ENCODE data around the gene MACROD2. TPM values are rescaled to one million over a fixed set of nuclear protein-coding genes. Genes with fewer than 3 reads are reported as not detected.

The MACROD2 gene
- total and polyA plus RNA-seq, 4 donors: 13.0 to 67.1 (median 20.7) TPM

GRCh38 chr20:14098261-14098660 is 102.9 kb downstream of the MACROD2 start:
- Histone ChIP-seq H3K9me3 (ENCODE audit: control insufficient read depth in 4 of 4, insufficient read depth in 3 of 4, low read length in 3 of 4) (no peaks in the 10 kb centered on the region), H3K27me3 (ENCODE audit: control insufficient read depth in 3 of 3, insufficient read depth in 3 of 3, low read length in 2 of 3) (no peaks in the 10 kb centered on the region), H3K9ac (ENCODE audit: insufficient read depth in 1 of 2, low read length in 2 of 2) (no peak overlapping the region), H3K4me3 (no peak overlapping the region), H3K4me1 (ENCODE audit: control insufficient read depth in 5 of 5, insufficient read depth in 5 of 5, low read length in 5 of 5) (no peaks in the 10 kb centered on the region), H3K36me3 (ENCODE audit: control insufficient read depth in 4 of 4, insufficient read depth in 4 of 4, low read length in 4 of 4) (no peaks in the 10 kb centered on the region), H3K27ac (ENCODE audit: low read depth in 1 of 2, low read length in 1 of 2) (no peak overlapping the region)
- no peak for TF ChIP-seq CTCF (IDR thresholded peaks at IDR 0.05; ENCODE audit: control extremely low read depth, extremely low read depth)
- ATAC-seq (ENCODE audit: insufficient read depth, low FRiP score) (no peak), DNase-seq (no peak)
- WGBS, 2 donors: 80 to 91% methylated on average over 1 of the region's 1 CpG

- no peaks in the 10 kb centered on the region for H3K27me3 ChIP-seq (ENCODE audit: control insufficient read depth in 3 of 3, insufficient read depth in 3 of 3, low read length in 2 of 3)
- no peak overlapping the region for H3K4me3 ChIP-seq
- WGBS, 2 donors: 79 to 82% methylated on average over 3 of the region's 3 CpGs
- no peak for DNase-seq
- H3K9me3 ChIP-seq (ENCODE audit: control insufficient read depth in 4 of 4, insufficient read depth in 3 of 4, low read length in 3 of 4): no peaks in the 10 kb centered on the region
- TF ChIP-seq CTCF (IDR thresholded peaks at IDR 0.05; ENCODE audit: control extremely low read depth, extremely low read depth): no peak
- H3K36me3 ChIP-seq (ENCODE audit: control insufficient read depth in 4 of 4, insufficient read depth in 4 of 4, low read length in 4 of 4): no peaks in the 10 kb centered on the region
- no peak overlapping the region for H3K27ac ChIP-seq (ENCODE audit: low read depth in 1 of 2, low read length in 1 of 2)
- H3K9ac ChIP-seq (ENCODE audit: insufficient read depth in 1 of 2, low read length in 2 of 2): no peak overlapping the region
- no peak for ATAC-seq (ENCODE audit: insufficient read depth, low FRiP score)
- H3K4me1 ChIP-seq (ENCODE audit: control insufficient read depth in 5 of 5, insufficient read depth in 5 of 5, low read length in 5 of 5): no peaks in the 10 kb centered on the region
Observed at GRCh38 chr20:14113416-14113815, 118.1 kb downstream of the MACROD2 start.

- H3K4me3 ChIP-seq: no peak overlapping the region
- H3K27ac ChIP-seq (ENCODE audit: low read depth in 1 of 2, low read length in 1 of 2): no peak overlapping the region
- H3K27me3 ChIP-seq (ENCODE audit: control insufficient read depth in 3 of 3, insufficient read depth in 3 of 3, low read length in 2 of 3): no peaks in the 10 kb centered on the region
- no peak for TF ChIP-seq CTCF (IDR thresholded peaks at IDR 0.05; ENCODE audit: control extremely low read depth, extremely low read depth)
- ATAC-seq (ENCODE audit: insufficient read depth, low FRiP score) (no peak), DNase-seq (no peak)
- no peak overlapping the region for H3K9ac ChIP-seq (ENCODE audit: insufficient read depth in 1 of 2, low read length in 2 of 2)
- H3K9me3 ChIP-seq (ENCODE audit: control insufficient read depth in 4 of 4, insufficient read depth in 3 of 4, low read length in 3 of 4): no peaks in the 10 kb centered on the region
- H3K36me3 ChIP-seq (ENCODE audit: control insufficient read depth in 4 of 4, insufficient read depth in 4 of 4, low read length in 4 of 4): no peaks in the 10 kb centered on the region
- H3K4me1 ChIP-seq (ENCODE audit: control insufficient read depth in 5 of 5, insufficient read depth in 5 of 5, low read length in 5 of 5): no peaks in the 10 kb centered on the region
- 69 to 76% methylated on average over 3 of the region's 3 CpGs for WGBS, 2 donors
Observed at GRCh38 chr20:14114065-14114704, 118.9 kb downstream of the MACROD2 start.

GRCh38 chr20:14116037-14116436 is 120.7 kb downstream of the MACROD2 start:
- WGBS, 2 donors: 88 to 90% methylated on average over 6 of the region's 6 CpGs

More at GRCh38 chr20:14116037-14116436, 120.7 kb downstream of the MACROD2 start:
- no peak for DNase-seq
- Histone ChIP-seq H3K27ac (ENCODE audit: low read depth in 1 of 2, low read length in 1 of 2) (no peak overlapping the region), H3K4me3 (no peak overlapping the region), H3K36me3 (ENCODE audit: control insufficient read depth in 4 of 4, insufficient read depth in 4 of 4, low read length in 4 of 4) (no peaks in the 10 kb centered on the region), H3K9ac (ENCODE audit: insufficient read depth in 1 of 2, low read length in 2 of 2) (no peak overlapping the region), H3K4me1 (ENCODE audit: control insufficient read depth in 5 of 5, insufficient read depth in 5 of 5, low read length in 5 of 5) (no peaks in the 10 kb centered on the region), H3K9me3 (ENCODE audit: control insufficient read depth in 4 of 4, insufficient read depth in 3 of 4, low read length in 3 of 4) (no peaks in the 10 kb centered on the region), H3K27me3 (ENCODE audit: control insufficient read depth in 3 of 3, insufficient read depth in 3 of 3, low read length in 2 of 3) (no peaks in the 10 kb centered on the region)
- TF ChIP-seq CTCF (IDR thresholded peaks at IDR 0.05; ENCODE audit: control extremely low read depth, extremely low read depth): no peak
- ATAC-seq (ENCODE audit: insufficient read depth, low FRiP score): no peak

Measured in lung (tissue), 12 donors.